H9 (cell line): Measurements from ENCODE around the gene MICOS13. TPM values are rescaled to one million over a fixed set of nuclear protein-coding genes. Genes with fewer than 3 reads are reported as not detected.

Experiments used
- DNase-seq: peaks from one replicate; pipeline ENCODE4 v3.0.0-alpha.2; 2017
- H2AFZ ChIP-seq: one replicate; pipeline ENCODE4 v1.6.1; 2013; ENCODE audit warnings: mild to moderate bottlenecking, low read length, control low read depth, moderate library complexity
- H2AK5ac ChIP-seq: 2 replicates; pipeline ENCODE4 v1.6.1; 2013; ENCODE audit warnings: low read length, control low read depth, mixed read lengths; ENCODE audit not compliant: insufficient read length
- H2BK120ac ChIP-seq: one replicate; pipeline ENCODE4 v1.6.1; 2013; ENCODE audit warnings: low read depth, mild to moderate bottlenecking, low read length, control low read depth, inconsistent platforms; ENCODE audit not compliant: poor library complexity, severe bottlenecking
- H2BK12ac ChIP-seq: 2 replicates; pipeline ENCODE4 v1.6.1; 2013; ENCODE audit warnings: low read length, control low read depth, mixed read lengths, low read depth; ENCODE audit not compliant: insufficient read length
- H2BK15ac ChIP-seq: 2 replicates; pipeline ENCODE4 v1.6.1; 2013; ENCODE audit warnings: low read depth, low read length, control low read depth
- H2BK20ac ChIP-seq: one replicate; pipeline ENCODE4 v1.6.1; 2013; ENCODE audit warnings: low read depth, mild to moderate bottlenecking, low read length, control low read depth, inconsistent platforms; ENCODE audit not compliant: poor library complexity, severe bottlenecking
- H2BK5ac ChIP-seq: 2 replicates; pipeline ENCODE4 v1.6.1; 2013; ENCODE audit warnings: low read length, control low read depth, mixed read lengths; ENCODE audit not compliant: insufficient read length
- H3K14ac ChIP-seq: 2 replicates; pipeline ENCODE4 v1.6.1; 2013; ENCODE audit warnings: low read length, control low read depth; ENCODE audit not compliant: insufficient read depth
- H3K18ac ChIP-seq: 2 replicates; pipeline ENCODE4 v1.6.1; 2013; ENCODE audit warnings: low read depth, mild to moderate bottlenecking, mixed read lengths, low read length, control low read depth; ENCODE audit not compliant: insufficient read length
- H3K23ac ChIP-seq: 2 replicates; pipeline ENCODE4 v1.6.1; 2013; ENCODE audit warnings: low read length, control low read depth, mixed read lengths, low read depth; ENCODE audit not compliant: insufficient read length
- H3K23me2 ChIP-seq: 2 replicates; pipeline ENCODE4 v1.6.1; 2013; ENCODE audit warnings: low read depth, mild to moderate bottlenecking, mixed read lengths, low read length, control low read depth; ENCODE audit not compliant: insufficient read length, poor library complexity, severe bottlenecking
- H3K27ac ChIP-seq: 2 replicates; pipeline ENCODE4 v1.5.1; 2013; ENCODE audit warnings: low read length, control low read depth, mixed read lengths, low read depth; ENCODE audit not compliant: insufficient read length
- H3K27me3 ChIP-seq: 2 replicates; pipeline ENCODE4 v1.6.1; 2013; ENCODE audit warnings: low read length, control low read depth, inconsistent platforms; ENCODE audit not compliant: insufficient read depth
- H3K4ac ChIP-seq: 2 replicates; pipeline ENCODE4 v1.6.1; 2013; ENCODE audit warnings: low read depth, mild to moderate bottlenecking, control low read depth, inconsistent platforms, low read length, moderate library complexity
- H3K4me1 ChIP-seq: 2 replicates; pipeline ENCODE4 v1.6.1; 2013; ENCODE audit warnings: low read length, control low read depth, inconsistent platforms; ENCODE audit not compliant: insufficient read depth
- H3K4me2 ChIP-seq: 2 replicates; pipeline ENCODE4 v1.6.1; 2013; ENCODE audit warnings: low read length, control low read depth, mixed read lengths; ENCODE audit not compliant: insufficient read length, insufficient read depth
- H3K56ac ChIP-seq: 2 replicates; pipeline ENCODE4 v1.6.1; 2013; ENCODE audit warnings: low read depth, mild to moderate bottlenecking, mixed read lengths, low read length, control low read depth; ENCODE audit not compliant: insufficient read length
- H3K79me1 ChIP-seq: 2 replicates; pipeline ENCODE4 v1.6.1; 2013; ENCODE audit warnings: low read depth, mild to moderate bottlenecking, moderate library complexity, low read length, control low read depth, inconsistent platforms; ENCODE audit not compliant: insufficient read depth, poor library complexity, severe bottlenecking
- H3K79me2 ChIP-seq: 2 replicates; pipeline ENCODE4 v1.6.1; 2013; ENCODE audit warnings: low read length, control low read depth, inconsistent platforms; ENCODE audit not compliant: insufficient read depth
- H3K9ac ChIP-seq: 2 replicates; pipeline ENCODE4 v1.6.1; 2013; ENCODE audit warnings: low read length, control low read depth, mixed read lengths; ENCODE audit not compliant: insufficient read length; ENCODE audit errors: extremely low read depth
- H3K9me3 ChIP-seq: one replicate; pipeline ENCODE4 v1.6.1; 2013; ENCODE audit warnings: low read depth, low read length, inconsistent platforms; ENCODE audit not compliant: control insufficient read depth
- H3T11ph ChIP-seq: one replicate; pipeline ENCODE4 v1.6.1; 2013; ENCODE audit warnings: mild to moderate bottlenecking, low read length, control low read depth, inconsistent platforms
- H4K20me1 ChIP-seq: one replicate; pipeline ENCODE4 v1.6.1; 2013; ENCODE audit not compliant: control insufficient read depth, insufficient read length, insufficient read depth
- H4K5ac ChIP-seq: 2 replicates; pipeline ENCODE4 v1.6.1; 2013; ENCODE audit warnings: low read depth, mild to moderate bottlenecking, mixed read lengths, low read length, control low read depth; ENCODE audit not compliant: insufficient read length
- H4K8ac ChIP-seq: replicated peaks from 2 replicates; pipeline ENCODE4 v1.6.1; 2013; ENCODE audit warnings: low read length, control low read depth, mixed read lengths, low read depth; ENCODE audit not compliant: insufficient read length
- H4K91ac ChIP-seq: 2 replicates; pipeline ENCODE4 v1.6.1; 2013; ENCODE audit warnings: low read depth, mild to moderate bottlenecking, moderate library complexity, mixed read lengths, low read length, control low read depth; ENCODE audit not compliant: insufficient read length
- H3K27ac Mint-ChIP-seq, 3 experiments: 2 replicates in 2 of 3; 3 replicates in 1 of 3; pipeline ENCODE4 v1.8.0; 2020 to 2021; ENCODE audit warnings: mixed read lengths in 3 of 3, mild to moderate bottlenecking in 1 of 3, moderate library complexity in 1 of 3
- H3K27me3 Mint-ChIP-seq: 2 replicates; pipeline ENCODE4 v1.8.0; 2021; ENCODE audit warnings: low read depth, mild to moderate bottlenecking, moderate library complexity, mixed read lengths
- H3K36me3 Mint-ChIP-seq, 3 experiments: 2 replicates in 2 of 3; 3 replicates in 1 of 3; pipeline ENCODE4 v1.8.0; 2020 to 2021; ENCODE audit warnings: low read depth in 3 of 3, mixed read lengths in 3 of 3; ENCODE audit not compliant: insufficient read depth in 1 of 3
- H3K4me1 Mint-ChIP-seq, 2 experiments: 2 replicates each; pipeline ENCODE4 v1.8.0; 2020; ENCODE audit warnings: mixed read lengths in 2 of 2
- H3K4me3 Mint-ChIP-seq, 2 experiments: 2 replicates in 1 of 2; 3 replicates in 1 of 2; pipeline ENCODE4 v1.8.0; 2020 to 2021; ENCODE audit warnings: mild to moderate bottlenecking in 2 of 2, mixed read lengths in 2 of 2, moderate library complexity in 1 of 2
- H3K9me3 Mint-ChIP-seq, 2 experiments: 2 replicates in 1 of 2; 3 replicates in 1 of 2; pipeline ENCODE4 v1.8.0; 2020; ENCODE audit warnings: mild to moderate bottlenecking in 2 of 2, mixed read lengths in 2 of 2, moderate library complexity in 1 of 2
- CTCF ChIP-seq: fragments of 200-600 bp; sonication (generic); conservative IDR thresholded peaks from 3 replicates; pipeline ENCODE4 v1.8.0; 2021; ENCODE audit warnings: antibody characterized with exemption, mild to moderate bottlenecking
- WGBS: extraction: QIAGEN DNeasy Blood & Tissue Kit; methylation state at CpG from one replicate; pipeline ENCODE4 v1.1.7; 2013; ENCODE audit warnings: missing lambda C conversion rate, low lambda C conversion rate, mixed read lengths; ENCODE audit not compliant: insufficient read length; ENCODE audit errors: extremely low coverage; 5-methylcytosine and 5-hydroxymethylcytosine counted together
- total RNA-seq: library from RNA; stranded (reverse); gene quantifications from 2 replicates; pipeline ENCODE4 v1.2.1, GENCODE V29; 2021

MICOS13 gene
- total RNA-seq, 1 experiment from 2014 or later: 23.8 TPM

- Histone ChIP-seq H3K4me2 (no peak overlapping the region), H3K27me3 (no peaks in the 10 kb centered on the region), H3K4me1 (no peaks in the 10 kb centered on the region), H3K23me2 (peaks cover 5% of the 10 kb centered on the region), H3K18ac (no peak overlapping the region), H2BK20ac (no peak overlapping the region), H3K27ac (no peak overlapping the region), H3K9me3 (no peaks in the 10 kb centered on the region), H3K79me1 (no peaks in the 10 kb centered on the region), H2BK5ac (no peak overlapping the region), H4K20me1 (no peaks in the 10 kb centered on the region), H4K8ac (no peak overlapping the region), H2AK5ac (no peak overlapping the region), H3K23ac (no peak overlapping the region), H3K4ac (no peak overlapping the region), H3K79me2 (peaks cover 14% of the 10 kb centered on the region; the same call in 1 of the 2 replicates), H3K9ac (no peak overlapping the region), H3K14ac (no peak overlapping the region), H3K56ac (no peak overlapping the region), H3T11ph (no peak overlapping the region), H2BK120ac (no peak overlapping the region), H4K91ac (no peak overlapping the region), H2AFZ (no peak overlapping the region), H4K5ac (no peak overlapping the region), H2BK15ac (no peak overlapping the region), H2BK12ac (no peak overlapping the region)
- peak; percentile 38 for DNase-seq
- H3K4me3 Mint-ChIP-seq: peak overlapping the region in 1 of 2 experiments; percentile 40; a peak in 1 of 5 replicates
- peaks cover 35 to 66% (median 49%) of the 10 kb centered on the region in 3 experiments for H3K36me3 Mint-ChIP-seq
- TF ChIP-seq CTCF: no peak
- H3K9me3 Mint-ChIP-seq: peaks cover 5 to 6% of the 10 kb centered on the region in 2 experiments; a peak in 2 of 5 replicates
- peaks cover 8% of the 10 kb centered on the region; the same call in 1 of the 2 replicates for H3K27me3 Mint-ChIP-seq
- WGBS: no CpG with 5 or more reads among the region's 39 CpGs
- peaks cover 4 to 12% of the 10 kb centered on the region in 2 experiments for H3K4me1 Mint-ChIP-seq
- H3K27ac Mint-ChIP-seq: no peak overlapping the region; a peak in 1 of 7 replicates
Observed at GRCh38 chr19:5693195-5694166, 13.2 kb upstream of the MICOS13 start.
